G401.6 (cell line): Measurements from ENCODE around the gene SDK2.
"Not testable (repeated sequence)": the region's sequence is repeated elsewhere in the genome, so short reads cannot be mapped to it uniquely, and the experiment has no call there.

ENCODE experiments used
- FAIRE-seq: peaks from 2 replicates; lab custom pipeline; 2012; peaks lifted over from hg19 to GRCh38; lab: Jason Lieb, UNC

SDK2 gene

DNA sequence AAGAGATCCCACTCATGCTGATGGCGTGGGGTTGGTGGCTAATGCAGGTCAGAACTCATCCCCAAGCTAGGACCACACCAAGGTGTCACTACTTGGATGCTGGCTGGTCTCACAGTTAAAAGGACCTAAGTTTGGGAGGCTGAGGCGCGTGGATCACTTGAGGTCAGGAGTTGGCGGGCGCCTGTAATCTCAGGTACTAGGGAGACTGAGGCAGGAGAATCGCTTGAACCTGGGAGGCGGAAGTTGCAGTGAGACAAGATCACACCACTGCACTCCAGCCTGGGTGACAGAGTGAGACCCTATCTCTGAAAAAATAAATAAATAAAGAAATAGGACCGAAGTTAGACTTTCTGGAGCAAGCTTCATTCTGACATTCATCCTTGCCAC lies 325.8 kb downstream of the SDK2 start:
- no peak for FAIRE-seq

DNA sequence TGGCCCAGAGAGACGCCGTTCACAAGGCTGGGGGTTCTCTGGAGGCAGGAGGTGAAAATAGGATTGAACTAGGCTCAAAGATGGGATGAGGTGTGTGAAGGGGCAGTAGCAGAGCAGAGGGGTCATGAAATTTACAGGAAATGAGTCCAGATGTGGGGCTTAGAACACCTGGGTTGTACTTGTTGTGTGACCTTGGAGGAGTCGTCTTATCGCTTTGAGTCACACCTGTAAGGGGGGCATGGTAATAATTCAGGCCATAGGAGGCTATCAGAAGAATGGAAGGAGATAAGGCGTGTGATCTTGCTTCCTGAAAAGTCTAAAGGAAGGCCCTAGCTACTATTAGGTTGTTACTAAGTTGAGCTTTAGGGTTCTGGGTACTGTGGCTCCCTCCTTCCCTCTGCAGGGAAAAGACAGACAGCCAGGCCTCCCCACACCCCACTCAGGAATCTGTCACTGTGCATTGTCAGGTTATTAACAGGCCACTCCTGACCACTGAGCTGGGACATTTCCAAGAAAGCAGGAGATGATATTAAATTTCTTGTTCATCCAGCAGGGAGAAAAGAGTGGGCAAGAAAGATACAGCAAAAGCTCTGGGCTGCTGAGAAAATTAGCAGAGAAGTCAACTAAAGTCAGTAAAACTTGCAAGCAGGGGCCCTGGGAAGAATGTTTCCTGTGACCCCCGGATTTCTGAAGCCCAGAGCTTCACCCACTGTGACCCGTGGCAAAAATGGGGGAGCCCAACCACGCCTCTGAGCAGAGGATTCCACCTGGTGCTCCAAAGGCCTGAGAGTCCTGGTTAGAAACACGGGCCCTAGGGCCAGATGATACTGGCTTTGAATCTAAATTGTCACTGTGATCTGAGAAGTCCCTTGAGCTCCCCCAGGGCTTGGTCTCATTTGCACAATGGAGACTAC lies 326.5 kb downstream of the SDK2 start:
- FAIRE-seq, result no peak

DNA sequence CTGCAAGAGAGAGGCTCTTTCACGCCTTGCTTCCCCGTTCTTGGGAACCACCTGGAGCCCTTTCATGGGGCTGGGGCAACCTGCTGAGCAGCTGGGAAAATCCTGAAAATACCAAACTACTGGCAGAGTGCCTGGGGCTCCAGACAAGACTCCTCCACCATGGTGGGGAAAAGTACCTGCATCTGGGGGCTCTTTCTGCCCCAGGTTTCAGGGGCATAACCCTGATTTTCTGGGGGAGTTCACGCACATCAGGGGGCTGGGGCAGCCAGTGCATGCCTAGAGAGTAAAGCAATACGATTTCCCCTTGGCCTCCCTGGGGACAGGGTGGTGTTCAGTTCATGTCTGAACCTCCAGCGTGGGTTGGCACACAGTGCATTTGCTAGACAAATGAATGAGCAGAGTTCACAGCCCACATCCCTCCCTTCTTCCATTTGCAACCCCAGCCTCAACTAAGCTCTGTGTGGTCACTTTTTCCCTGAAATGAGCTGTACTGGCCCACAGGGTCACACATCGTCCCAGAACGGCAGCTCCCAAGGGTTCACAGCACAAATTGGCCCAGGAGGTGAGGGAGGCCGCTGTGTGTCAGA lies 327.2 kb downstream of the SDK2 start:
- no peak for FAIRE-seq

DNA sequence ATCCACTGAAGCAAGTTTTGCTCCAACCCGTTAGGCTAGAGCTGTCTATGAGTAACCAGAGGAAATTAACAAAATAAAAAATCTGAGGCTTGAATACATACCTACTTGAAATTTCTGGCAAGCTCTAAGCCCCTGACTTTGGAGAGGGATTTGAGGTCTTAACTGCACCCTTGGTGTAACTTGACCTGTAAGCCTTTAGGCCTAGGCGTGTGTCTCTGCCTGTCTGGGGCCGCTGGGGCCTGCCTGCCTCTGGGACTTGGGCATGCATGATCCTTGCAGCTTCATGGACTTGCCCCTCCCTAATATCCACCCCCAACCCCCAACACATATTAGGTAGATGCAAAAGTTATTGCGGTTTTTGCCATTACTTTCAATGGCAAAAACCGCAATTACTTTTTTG lies 328.8 kb downstream of the SDK2 start:
- no peak for FAIRE-seq

DNA sequence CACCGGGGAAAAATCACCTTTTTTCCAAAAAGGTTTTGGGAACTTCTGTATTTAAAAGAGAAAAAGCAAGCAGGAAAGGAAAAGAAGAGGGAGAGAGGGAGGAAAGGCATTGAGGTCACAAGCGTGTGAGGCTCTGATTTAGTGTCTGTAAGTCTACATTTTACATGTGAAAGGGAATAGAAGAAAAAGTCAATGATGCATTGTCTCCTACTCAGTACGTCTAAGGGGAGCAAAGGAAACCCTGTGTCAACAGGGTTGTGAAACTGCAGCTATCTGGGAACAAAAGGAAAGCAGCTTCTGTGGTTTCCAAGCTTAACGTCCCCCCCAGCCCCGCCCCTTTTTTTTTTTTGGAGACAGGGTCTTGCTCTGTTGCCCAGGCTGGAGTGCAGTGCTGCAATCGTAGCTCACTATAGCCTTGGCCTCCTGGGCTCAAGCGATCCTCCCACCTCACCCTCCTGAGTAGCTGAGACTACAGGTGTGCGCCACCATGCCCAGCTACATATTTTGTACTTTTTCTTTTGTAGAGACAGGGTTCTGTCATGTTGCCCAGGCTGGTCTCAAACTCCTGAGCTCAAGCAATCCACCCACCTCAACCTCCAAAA lies 330.6 kb downstream of the SDK2 start:
- no peak for FAIRE-seq

DNA sequence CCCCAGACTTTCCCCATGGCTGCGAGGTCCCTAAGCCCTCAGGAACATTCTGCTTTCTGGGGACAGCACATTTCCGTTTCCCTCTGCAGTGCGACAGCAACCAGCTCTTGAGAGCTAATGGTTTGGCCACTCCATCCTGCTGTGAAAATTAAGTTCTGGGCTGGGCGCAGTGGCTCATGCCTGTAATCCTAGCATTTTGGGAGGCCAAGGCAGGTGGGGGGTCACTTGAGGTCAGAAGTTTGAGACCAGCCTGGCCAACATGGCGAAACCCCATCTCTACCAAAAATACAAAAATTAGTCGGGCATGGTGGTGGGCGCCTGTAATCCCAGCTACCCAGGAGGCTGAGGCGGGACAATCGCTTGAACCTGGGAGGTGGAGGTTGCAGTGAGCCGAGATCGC lies 331.4 kb downstream of the SDK2 start:
- not testable (repeated sequence) for FAIRE-seq

DNA sequence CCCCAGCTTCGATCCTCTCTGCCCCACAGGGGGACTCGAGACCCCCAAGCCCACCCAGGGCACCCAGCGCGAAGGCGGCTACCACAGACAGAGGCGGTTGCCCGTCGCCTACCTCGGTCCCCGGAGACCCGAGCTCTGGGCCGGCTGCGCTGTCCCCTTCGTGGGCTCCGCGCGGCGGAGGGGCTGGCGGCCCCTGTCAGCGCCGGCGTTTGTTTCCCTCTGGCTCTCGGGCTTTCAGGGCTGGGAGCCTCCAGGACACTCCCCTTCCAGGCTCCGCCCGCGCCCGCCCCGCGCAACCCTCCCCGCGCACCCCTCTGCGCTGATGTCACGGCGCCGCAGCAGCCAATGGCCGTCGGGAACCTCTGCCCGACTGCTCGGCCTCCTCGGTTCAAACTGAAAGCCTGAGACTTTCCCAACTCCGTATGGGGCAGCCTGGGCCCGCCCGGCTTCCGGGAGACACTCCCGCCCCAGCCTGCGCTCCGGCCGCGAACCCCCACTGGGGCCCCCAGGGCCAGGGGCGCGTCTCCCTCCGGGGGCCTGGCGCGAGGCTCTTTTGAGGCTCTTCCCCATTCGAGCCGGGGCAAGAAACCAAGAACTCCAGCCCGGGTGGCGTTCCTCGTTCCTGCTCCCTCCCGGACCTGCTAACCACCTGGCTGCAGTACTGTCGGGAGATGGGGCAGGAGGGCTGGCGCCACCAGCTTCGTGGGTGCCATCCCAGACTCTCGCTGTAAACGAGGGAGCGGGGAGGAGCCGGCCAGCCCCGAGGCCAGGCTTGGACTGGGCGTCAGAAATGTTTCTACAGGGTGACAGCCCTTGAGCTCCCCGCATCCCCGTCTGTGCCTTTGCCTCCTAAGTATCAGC lies 332.2 kb downstream of the SDK2 start, which contains the start of gene CDC42EP4:
Gene CDC42EP4 (minus strand): TSS at position 221 of the 861 bp plus-strand sequence. CDS start 25,501 bp downstream, outside the sequence.
- FAIRE-seq, result no peak

DNA sequence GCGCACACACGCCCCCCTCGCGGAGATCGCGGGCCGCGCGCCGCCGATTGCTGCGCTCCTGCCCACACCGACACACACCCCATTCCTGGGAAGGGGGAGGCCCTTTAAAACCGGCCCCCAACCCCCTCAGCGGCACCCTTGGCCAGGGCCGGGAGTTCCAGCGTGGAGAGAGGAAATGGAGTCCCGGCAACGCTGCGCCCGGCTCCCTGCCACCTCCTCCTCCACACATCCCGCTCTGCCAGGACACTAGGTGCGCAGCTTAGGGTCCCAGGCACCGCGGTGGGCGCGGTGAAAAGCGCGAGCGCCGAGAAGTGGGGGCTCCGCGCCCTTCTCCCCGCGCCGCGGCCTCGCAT lies 332.8 kb downstream of the SDK2 start:
- no peak for FAIRE-seq

DNA sequence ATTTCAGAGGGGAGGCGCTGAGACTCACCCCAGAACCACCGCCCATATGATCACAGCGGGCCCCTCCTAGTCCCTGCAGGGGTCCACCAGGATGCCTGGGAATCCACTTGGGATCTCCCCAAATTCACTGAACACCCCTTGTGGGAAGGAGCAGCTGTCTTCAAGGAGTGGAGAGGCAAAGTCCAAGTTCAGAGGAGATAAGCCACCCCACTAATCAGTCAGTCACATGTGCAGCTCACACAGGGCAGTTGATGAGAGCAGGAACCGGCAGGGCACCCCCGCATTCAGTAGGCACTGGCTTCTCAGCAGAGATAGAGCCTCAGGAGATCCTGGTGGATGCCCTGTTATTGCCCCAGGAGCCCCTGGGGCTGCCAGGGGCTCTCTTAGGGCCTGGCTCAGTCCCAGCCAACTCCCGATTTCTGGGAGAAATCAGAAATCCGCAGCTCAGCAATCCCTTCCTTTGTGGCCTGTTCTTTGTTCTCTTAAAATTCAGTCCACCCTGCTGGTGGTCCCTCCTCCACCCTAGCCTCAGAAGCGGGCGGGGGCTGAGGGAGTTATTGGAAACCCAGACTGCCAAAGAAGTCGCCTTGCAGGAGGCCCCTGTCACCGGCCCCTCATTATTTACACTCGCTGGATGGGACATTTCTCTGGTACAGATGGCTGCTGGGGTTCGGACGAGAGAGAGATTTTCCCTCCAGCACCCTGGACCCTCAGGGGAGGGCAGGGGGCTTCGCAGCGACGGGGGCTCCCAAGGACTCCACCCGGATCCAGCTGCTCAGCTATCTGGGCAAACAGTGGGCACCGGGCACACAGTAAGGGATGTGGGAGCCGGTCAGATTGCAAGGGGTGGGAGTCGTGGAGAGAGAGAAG lies 334.3 kb downstream of the SDK2 start:
- FAIRE-seq, result no peak

DNA sequence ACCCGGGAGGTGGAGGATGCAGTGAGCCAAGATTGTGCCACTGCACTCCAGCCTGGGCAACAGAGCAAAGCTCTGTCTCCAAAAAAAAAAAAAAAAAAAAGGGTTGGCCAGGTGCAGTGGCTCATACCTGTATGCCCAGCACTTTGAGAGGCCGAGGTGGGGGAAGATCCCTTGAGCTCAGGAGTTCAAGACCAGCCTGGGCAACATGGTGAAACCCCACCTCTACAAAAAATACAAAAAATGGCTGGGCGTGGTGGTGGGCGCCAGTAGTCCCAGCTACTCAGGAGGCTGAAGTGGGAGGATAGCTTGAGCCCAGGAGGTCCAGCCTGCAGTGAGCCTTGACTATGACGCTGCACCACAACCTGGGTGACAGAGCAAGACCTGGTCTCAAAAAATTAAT lies 335.3 kb downstream of the SDK2 start:
- not testable (repeated sequence) for FAIRE-seq

DNA sequence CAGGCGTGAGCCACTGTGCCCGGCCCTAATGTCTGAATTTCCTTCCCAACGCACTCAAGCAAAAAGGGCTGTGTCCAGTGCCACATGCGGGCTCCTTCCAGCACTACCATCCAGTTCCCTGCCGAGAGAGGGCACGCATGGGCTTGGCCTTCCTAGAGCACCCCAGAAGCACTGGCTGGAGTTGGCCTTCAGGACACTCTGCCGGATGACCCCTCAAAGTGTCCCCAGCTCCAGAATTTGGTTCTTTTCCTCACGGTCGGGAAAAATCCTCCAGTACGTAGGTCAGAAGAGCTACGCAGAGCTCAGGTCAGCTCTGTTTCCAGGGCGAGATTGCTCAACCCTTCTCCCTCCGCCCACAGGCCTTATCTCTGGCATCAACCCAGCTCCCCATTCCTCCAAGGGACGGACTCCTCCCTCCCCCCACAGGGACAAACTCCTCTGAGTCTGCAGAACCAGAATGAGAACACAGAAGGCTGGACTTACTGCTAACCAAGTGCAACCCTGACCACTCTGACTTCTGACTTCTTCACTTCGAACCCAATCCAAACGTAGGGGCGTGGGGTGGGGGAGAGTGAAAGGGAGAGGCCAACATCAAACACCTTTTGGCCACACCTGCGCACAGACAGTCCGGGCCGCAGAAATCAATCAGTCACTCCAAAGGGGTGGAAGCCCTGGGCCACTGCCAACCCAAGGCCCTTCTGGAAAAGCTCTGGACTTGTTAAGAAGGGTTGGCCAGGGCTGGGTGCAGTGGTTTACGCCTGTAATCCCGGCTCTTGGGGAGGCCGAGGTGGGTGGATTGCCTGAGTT lies 336.0 kb downstream of the SDK2 start:
- no peak for FAIRE-seq

DNA sequence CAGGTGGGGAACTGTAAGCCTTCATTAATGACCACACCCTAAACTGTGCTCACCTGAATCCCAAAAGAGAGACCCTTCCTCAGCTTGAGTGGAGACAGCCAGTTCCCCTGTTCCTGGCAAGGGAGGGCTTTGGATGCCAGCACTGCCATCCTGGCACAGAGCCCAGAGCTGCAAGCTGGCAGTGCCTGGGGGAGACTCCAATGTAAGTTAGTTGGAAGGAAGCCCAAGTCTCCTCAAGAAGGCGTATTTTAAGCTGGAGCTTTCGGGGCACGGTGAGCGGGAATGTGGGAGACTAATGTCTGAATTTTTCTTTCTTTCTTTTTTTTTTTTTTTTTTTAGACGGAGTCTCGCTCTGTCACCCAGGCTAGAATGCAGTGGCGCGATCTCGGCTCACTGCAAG lies 337.1 kb downstream of the SDK2 start:
- no peak for FAIRE-seq

DNA sequence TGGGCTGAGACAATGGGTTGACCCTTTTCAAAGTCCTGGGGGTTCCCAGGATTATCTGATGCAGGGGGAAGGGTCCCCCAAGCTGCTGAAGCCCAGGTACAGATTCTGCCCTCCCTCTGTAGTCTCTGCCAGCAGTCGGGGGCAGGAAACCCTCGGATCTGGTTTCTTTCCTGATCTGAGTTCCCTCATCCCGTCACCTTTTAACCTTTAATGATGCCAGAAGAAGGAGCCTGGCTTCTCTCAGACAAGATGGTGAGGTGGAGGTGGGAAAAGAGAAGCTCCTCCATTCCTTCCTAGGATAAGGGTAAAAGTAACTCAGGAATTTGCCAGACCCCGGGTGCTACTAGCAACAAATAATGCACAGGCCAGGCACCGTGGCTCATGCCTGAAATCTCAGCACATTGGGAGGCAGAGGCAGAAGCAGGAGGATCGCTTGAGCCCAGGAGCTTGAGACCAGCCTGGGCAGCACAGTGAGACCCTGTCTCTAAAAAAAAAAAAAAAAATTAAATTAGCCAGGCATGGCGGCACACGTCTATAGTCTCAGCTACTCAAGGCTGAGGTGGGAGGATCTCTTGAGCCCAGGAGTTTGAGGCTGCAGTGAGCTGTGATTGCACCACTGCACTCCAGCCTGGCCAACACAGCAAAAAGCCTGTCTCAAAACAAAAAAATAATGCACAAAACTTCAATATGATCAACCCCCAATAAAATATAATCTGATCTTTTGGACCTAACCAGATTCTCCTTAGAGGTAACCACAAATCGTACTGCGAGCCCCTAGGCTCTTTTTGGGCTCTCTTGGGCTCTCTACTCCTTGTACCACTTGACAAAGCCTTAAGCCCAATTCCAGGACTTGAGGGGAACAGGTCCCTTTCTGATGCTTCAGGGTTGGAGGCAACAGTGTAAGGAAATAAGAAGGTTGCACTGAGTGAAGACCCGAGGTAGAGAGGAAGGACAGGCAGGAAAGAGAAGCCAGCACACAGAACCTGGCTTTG lies 338.1 kb downstream of the SDK2 start:
- no peak for FAIRE-seq

DNA sequence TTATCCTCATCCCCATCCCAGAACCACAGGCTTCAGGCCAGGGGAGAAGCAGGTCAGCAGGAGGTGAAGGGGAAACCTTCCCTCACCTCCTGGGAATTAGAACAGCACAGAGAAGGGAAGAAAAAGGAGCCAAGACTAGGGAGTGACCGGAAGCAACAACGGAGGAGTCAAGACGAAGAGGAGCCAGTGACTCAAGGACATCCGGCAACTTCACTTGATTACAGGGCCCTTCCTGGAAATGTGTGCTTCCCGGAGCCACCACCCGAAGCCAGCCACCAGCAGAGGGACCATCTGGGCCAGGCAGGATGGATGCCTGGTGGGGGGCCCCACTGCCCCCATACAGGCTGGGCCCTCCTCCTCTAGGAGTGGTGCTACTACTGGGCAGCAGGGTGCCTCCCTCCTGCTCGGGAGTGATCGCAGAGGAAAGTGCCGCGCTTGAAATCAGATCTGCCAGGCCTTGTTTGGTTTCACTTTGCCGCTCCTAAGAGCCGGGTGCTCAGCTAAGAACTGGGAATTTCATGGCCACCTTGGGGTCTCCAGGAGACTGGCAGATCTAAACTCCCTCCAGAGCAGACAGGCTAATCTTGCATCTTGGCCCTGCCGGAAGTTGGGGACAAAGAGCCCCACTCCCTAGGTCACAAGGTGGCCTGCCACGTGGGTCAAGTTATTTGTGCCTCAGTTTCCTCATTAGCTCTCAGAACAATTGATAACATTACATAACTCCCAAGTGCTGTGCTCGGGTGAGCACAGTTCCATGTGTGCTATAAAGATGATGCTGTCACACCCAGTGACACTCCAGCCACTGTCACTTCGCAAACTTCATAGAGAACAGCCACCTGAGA lies 339.1 kb downstream of the SDK2 start:
- FAIRE-seq, result no peak

DNA sequence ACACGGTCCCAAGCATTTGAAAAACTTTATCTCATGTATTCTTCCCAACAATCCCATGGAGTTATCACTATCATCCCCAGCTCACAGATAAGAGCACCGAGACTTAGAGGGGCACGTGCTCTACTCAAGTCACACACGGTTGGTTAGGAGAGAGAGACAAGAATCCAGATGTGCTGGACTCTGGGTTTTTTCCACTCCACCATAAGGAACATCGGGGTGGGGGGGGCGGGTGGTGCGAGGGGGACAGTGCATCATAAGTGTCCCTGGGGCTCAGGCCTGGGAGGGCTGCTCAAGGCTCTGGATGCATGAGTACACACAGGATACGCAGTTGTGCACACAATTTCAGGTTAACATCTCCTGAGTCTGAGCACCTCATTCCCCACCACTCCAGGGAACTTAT lies 339.8 kb downstream of the SDK2 start:
- FAIRE-seq, result no peak

DNA sequence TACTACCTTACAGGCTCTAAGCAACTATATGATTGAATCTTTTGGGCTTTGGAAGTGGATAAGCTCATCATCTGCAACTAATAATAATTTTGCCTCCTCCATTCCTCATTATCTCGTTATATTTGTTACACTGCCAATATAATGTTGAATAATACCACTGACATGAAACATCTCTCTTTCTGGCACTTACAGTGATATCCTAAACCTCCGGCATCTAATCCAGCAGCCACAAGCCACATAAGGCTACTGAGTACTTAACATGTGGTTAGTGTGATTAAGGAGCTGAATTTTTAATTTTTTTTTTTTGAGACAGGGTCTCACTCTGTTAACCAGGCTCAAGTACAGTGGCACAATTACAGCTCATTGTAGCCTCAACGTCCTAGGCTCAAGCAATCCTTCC lies 342.1 kb downstream of the SDK2 start:
- FAIRE-seq, result no peak

DNA sequence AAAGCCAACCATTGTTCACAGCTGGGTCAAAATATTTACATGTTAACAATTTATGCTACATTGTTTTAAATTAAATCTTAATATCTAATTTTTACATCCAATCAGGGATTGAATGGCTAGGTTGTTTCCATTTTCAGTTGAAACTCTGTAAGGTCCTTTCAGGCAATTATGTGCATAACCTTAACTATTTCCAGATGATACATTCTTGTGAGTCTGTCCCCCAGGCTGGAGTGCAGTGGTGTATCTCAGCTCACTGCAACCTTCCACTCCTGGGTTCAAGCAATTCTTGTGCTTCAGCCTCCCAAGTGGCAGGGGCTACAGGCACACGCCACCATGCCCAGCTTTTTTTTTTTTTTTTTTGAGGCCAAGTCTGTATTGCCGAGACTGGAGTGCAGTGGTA lies 342.9 kb downstream of the SDK2 start:
- FAIRE-seq, result no peak

DNA sequence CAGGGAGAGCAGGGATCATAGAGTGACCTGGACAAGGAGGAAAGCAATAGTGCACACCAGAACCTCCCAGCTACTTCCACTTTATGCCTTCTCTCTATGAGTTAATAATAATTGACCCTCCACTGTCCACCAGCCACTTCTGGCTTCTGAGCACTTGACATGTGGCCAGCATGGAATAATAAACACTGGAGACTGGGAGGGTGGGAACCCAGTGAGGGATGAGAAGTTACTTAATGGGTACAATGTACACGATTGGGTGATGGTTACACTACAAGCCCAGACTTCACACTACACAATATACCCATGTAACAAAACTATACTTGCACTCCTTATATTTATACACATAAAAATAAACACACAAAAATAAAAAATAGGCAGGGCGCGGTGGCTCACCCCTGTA lies 343.9 kb downstream of the SDK2 start:
- no peak for FAIRE-seq
